ENCODE results near the gene NINJ1.

DNA sequence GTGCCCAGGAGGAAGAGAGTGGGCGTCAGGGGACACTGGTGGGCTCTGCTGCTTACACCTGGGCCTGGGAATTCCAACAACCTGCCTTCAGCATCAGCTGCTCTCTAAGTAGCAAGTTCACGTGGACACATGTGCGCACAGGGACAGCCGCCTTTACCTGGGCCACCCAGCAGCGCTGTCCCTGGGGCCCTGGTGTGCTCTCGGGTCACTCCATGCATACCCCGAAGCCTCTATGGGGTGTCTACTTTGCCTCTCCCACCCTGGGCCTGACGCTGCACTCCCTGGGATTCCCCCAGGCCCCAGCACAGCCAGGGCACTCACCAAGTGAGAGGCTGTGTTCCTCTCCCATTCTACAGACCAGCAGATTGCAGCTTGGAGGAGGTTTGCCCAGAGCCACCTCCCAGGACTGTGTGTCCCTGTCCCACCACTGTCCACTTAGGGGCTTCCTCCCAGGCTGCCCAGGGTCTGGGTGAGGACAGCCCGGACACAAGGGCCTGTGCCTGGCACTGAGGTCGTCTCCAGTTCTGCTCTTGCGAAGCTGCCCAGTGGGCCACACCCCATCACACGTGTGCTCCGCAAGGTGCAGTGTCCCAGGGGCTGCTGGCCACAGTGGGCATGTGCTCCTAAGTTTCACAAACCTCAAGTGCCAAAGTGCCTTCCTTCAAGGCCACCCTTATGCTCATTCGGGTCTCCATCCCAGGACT is 5.9 kb downstream of the NINJ1 start:
- TF ChIP-seq, protein P1, sequence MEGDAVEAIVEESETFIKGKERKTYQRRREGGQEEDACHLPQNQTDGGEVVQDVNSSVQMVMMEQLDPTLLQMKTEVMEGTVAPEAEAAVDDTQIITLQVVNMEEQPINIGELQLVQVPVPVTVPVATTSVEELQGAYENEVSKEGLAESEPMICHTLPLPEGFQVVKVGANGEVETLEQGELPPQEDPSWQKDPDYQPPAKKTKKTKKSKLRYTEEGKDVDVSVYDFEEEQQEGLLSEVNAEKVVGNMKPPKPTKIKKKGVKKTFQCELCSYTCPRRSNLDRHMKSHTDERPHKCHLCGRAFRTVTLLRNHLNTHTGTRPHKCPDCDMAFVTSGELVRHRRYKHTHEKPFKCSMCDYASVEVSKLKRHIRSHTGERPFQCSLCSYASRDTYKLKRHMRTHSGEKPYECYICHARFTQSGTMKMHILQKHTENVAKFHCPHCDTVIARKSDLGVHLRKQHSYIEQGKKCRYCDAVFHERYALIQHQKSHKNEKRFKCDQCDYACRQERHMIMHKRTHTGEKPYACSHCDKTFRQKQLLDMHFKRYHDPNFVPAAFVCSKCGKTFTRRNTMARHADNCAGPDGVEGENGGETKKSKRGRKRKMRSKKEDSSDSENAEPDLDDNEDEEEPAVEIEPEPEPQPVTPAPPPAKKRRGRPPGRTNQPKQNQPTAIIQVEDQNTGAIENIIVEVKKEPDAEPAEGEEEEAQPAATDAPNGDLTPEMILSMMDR (conservative IDR thresholded peaks at IDR 0.05; ENCODE audit: low read depth, low read length), result no peak
- TF ChIP-seq EZH2 (IDR thresholded peaks at IDR 0.05; ENCODE audit: low read length, unreplicated experiment), result no peak
- no peak for TF ChIP-seq EZH2phosphoT487 (IDR thresholded peaks at IDR 0.05; ENCODE audit: borderline replicate concordance, low read length)
